CD14-positive monocyte (primary cell): ENCODE measurements around the gene RMND5A. TPM values are rescaled to one million over a fixed set of nuclear protein-coding genes. Genes with fewer than 3 reads are reported as not detected.

ENCODE experiments used
- DNase-seq, 3 donors: peaks; one replicate each; pipeline ENCODE4 v3.0.0-alpha.2; 2011 to 2022
- H2AFZ ChIP-seq: 2 replicates; pipeline ENCODE4 v1.6.0; 2012; ENCODE audit warnings: mild to moderate bottlenecking, low read depth, low read length, inconsistent platforms; ENCODE audit not compliant: insufficient read depth, poor library complexity, severe bottlenecking
- H3K27ac ChIP-seq, 2 donors: 1 replicate in 1 of 2; 2 replicates in 1 of 2; pipeline ENCODE4 v1.5.1; 2012 to 2013; ENCODE audit warnings: low read length in 2 of 2, control low read depth in 1 of 2, inconsistent platforms in 1 of 2, low read depth in 1 of 2, mild to moderate bottlenecking in 1 of 2
- H3K27me3 ChIP-seq, 2 donors: one replicate each; pipeline versions ENCODE4 v1.6.0 to v1.6.1; 2011 to 2013; ENCODE audit warnings: low read length in 2 of 2; ENCODE audit not compliant: control insufficient read depth in 2 of 2, insufficient read depth in 2 of 2
- H3K36me3 ChIP-seq, 2 donors: replicated peaks in 1 of 2; 1 replicate in 1 of 2; 2 replicates in 1 of 2; pipeline versions ENCODE4 v1.5.1 to v1.6.1; 2012 to 2013; ENCODE audit warnings: low read length in 2 of 2, control low read depth in 1 of 2, inconsistent platforms in 1 of 2, mild to moderate bottlenecking in 1 of 2; ENCODE audit not compliant: insufficient read depth in 2 of 2, control insufficient read depth in 1 of 2
- H3K4me1 ChIP-seq, 2 donors: 1 replicate in 1 of 2; 2 replicates in 1 of 2; pipeline versions ENCODE4 v1.5.1 to v1.6.1; 2012 to 2013; ENCODE audit warnings: low read length in 2 of 2, control low read depth in 1 of 2, inconsistent platforms in 1 of 2, mild to moderate bottlenecking in 1 of 2, moderate library complexity in 1 of 2; ENCODE audit not compliant: insufficient read depth in 2 of 2, control insufficient read depth in 1 of 2
- H3K4me2 ChIP-seq: replicated peaks from 2 replicates; pipeline ENCODE3; 2012; ENCODE audit warnings: low read length, moderate library complexity, mild to moderate bottlenecking; ENCODE audit not compliant: poor library complexity, severe bottlenecking; ENCODE audit errors: extremely low read depth
- H3K4me3 ChIP-seq, 3 experiments: fragments of 200-600 bp in 1 of 3; sonication (generic) in 1 of 3; replicated peaks in 1 of 3; 1 replicate in 2 of 3; 2 replicates in 1 of 3; pipeline ENCODE4 v1.5.1; 2011 to 2013; ENCODE audit warnings: low read length in 3 of 3, mild to moderate bottlenecking in 3 of 3, control low read depth in 2 of 3, low read depth in 2 of 3, inconsistent platforms in 1 of 3, moderate library complexity in 1 of 3
- H3K79me2 ChIP-seq: 2 replicates; pipeline ENCODE4 v1.6.0; 2012; ENCODE audit warnings: mild to moderate bottlenecking, control low read depth, inconsistent platforms, low read length, moderate library complexity; ENCODE audit not compliant: insufficient read depth
- H3K9ac ChIP-seq: 2 replicates; pipeline ENCODE4 v1.6.0; 2017; ENCODE audit warnings: low read length, mild to moderate bottlenecking; ENCODE audit not compliant: insufficient read depth, poor library complexity, severe bottlenecking
- H3K9me3 ChIP-seq, 2 donors: replicated peaks in 1 of 2; 1 replicate in 1 of 2; 2 replicates in 1 of 2; pipeline versions ENCODE4 v1.5.1 to v1.6.1; 2012 to 2013; ENCODE audit warnings: low read length in 2 of 2, control low read depth in 1 of 2; ENCODE audit not compliant: control insufficient read depth in 1 of 2, insufficient read depth in 1 of 2
- H4K20me1 ChIP-seq: 2 replicates; pipeline ENCODE4 v1.6.0; 2012; ENCODE audit warnings: mild to moderate bottlenecking, low read length, control low read depth, moderate library complexity; ENCODE audit not compliant: insufficient read depth
- H3K27ac Mint-ChIP-seq, 7 donors: one replicate each; pipeline ENCODE4 v1.8.0; 2020; ENCODE audit warnings: mild to moderate bottlenecking in 7 of 7, mixed read lengths in 7 of 7, moderate library complexity in 6 of 7, inconsistent platforms in 2 of 7
- H3K27me3 Mint-ChIP-seq, 3 donors: one replicate each; pipeline ENCODE4 v1.8.0; 2021 to 2022; ENCODE audit warnings: low read depth in 3 of 3, mild to moderate bottlenecking in 3 of 3, mixed read lengths in 3 of 3, moderate library complexity in 3 of 3, inconsistent platforms in 1 of 3
- H3K36me3 Mint-ChIP-seq, 2 donors: one replicate each; pipeline ENCODE4 v1.8.0; 2020; ENCODE audit warnings: mixed read lengths in 2 of 2, inconsistent platforms in 1 of 2, mild to moderate bottlenecking in 1 of 2
- H3K4me1 Mint-ChIP-seq: one replicate; pipeline ENCODE4 v1.8.0; 2020; ENCODE audit warnings: mild to moderate bottlenecking, mixed read lengths
- H3K4me3 Mint-ChIP-seq, 2 donors: one replicate each; pipeline ENCODE4 v1.8.0; 2020; ENCODE audit warnings: mild to moderate bottlenecking in 2 of 2, mixed read lengths in 2 of 2, moderate library complexity in 1 of 2
- H3K9me3 Mint-ChIP-seq, 7 donors: one replicate each; pipeline ENCODE4 v1.8.0; 2020 to 2022; ENCODE audit warnings: mixed read lengths in 7 of 7, mild to moderate bottlenecking in 6 of 7, moderate library complexity in 6 of 7, inconsistent platforms in 2 of 7
- WGBS: methylation state at CpG from one replicate; pipeline ENCODE4 v1.1.5; 2013; ENCODE audit warnings: missing lambda C conversion rate; ENCODE audit not compliant: insufficient coverage; 5-methylcytosine and 5-hydroxymethylcytosine counted together
- intact Hi-C, 2 donors: fragments of 100-400 bp; cut with micrococcal nuclease; formaldehyde crosslinking; loops; one replicate each; pipeline versions ENCODE4 v1.15.0 to v1.15.1; 2023
- polyA plus RNA-seq, 3 donors: library from polyadenylated mRNA; depleted of rRNA in 1 of 3; unstranded in 2 of 3; stranded (reverse) in 1 of 3; fragments of 300-500 nt in 2 of 3; fragments of >200 nt in 1 of 3; fragmentation: Illumina TruSeq in 2 of 3; gene quantifications; 1 replicate in 2 of 3; 2 replicates in 1 of 3; pipeline ENCODE4 v1.2.3, GENCODE V29; 2012 to 2021
- TF ChIP-seq, protein P1 (sequence below): fragments of 200-600 bp; IDR thresholded peaks from one replicate; pipeline ENCODE4 v1.8.0; 2022; ENCODE audit warnings: antibody characterized with exemption, mild to moderate bottlenecking

RMND5A gene
- polyA plus RNA-seq, 3 donors: 18.5 to 20.3 (median 18.9) TPM

DNA sequence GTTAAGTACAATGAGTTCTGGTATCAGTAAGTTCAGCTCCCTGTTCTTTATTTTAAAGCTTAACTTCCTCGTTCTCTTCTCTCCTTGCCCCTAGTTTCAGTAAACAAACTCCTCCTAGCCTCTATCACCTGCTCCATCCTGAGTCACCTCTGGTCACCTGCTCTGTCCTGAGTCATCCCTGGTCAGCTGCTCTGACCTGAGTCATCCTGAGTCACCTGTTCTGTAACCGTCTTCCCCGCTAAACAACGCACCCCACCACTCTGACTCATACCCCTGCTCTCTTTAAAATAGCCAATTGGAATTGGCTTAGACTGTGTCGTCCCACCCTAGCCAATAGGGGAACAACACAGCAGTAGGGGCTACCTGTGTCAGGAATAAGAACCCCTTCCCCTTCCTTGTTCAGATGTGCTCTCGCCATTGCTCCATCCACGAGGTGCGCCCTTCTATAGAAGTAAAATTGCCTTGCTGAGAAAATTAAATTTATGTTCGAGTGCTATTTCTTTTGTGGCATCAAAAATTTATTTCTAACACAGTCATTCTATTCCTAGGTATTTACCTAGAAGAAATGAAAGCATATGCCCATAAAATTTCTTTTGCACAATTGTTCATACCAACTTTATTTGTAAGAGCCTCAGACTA is 24.9 kb upstream of the RMND5A start:
- H2AFZ ChIP-seq: no peak overlapping the region
- no peak overlapping the region for H3K27ac ChIP-seq
- 100% methylated on average over 2 of the region's 9 CpGs for WGBS
- no peak overlapping the region for H3K4me3 ChIP-seq
- H3K9me3 Mint-ChIP-seq: peaks cover 9 to 47% (median 34%) of the 10 kb centered on the region in 7 donors
- peaks cover 0 to 3% of the 10 kb centered on the region in 2 donors for H3K36me3 Mint-ChIP-seq
- H3K27ac Mint-ChIP-seq: no peak overlapping the region
- H3K36me3 ChIP-seq: no peaks in the 10 kb centered on the region
- peaks cover 25 to 27% of the 10 kb centered on the region in 2 donors for H3K9me3 ChIP-seq
- no peak overlapping the region for H3K9ac ChIP-seq
- no peak overlapping the region for H3K4me2 ChIP-seq
- H3K79me2 ChIP-seq: no peaks in the 10 kb centered on the region
- peaks cover 6 to 8% of the 10 kb centered on the region in 2 donors for H3K4me1 ChIP-seq
- TF ChIP-seq, protein P1, sequence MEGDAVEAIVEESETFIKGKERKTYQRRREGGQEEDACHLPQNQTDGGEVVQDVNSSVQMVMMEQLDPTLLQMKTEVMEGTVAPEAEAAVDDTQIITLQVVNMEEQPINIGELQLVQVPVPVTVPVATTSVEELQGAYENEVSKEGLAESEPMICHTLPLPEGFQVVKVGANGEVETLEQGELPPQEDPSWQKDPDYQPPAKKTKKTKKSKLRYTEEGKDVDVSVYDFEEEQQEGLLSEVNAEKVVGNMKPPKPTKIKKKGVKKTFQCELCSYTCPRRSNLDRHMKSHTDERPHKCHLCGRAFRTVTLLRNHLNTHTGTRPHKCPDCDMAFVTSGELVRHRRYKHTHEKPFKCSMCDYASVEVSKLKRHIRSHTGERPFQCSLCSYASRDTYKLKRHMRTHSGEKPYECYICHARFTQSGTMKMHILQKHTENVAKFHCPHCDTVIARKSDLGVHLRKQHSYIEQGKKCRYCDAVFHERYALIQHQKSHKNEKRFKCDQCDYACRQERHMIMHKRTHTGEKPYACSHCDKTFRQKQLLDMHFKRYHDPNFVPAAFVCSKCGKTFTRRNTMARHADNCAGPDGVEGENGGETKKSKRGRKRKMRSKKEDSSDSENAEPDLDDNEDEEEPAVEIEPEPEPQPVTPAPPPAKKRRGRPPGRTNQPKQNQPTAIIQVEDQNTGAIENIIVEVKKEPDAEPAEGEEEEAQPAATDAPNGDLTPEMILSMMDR: no peak
- DNase-seq: peak; percentile 2 to 42 (median 3)
- H4K20me1 ChIP-seq: no peaks in the 10 kb centered on the region
- H3K27me3 ChIP-seq: no peaks in the 10 kb centered on the region
- intact Hi-C loops: no loop called here
- peaks cover 0 to 2% (median 0%) of the 10 kb centered on the region in 3 donors for H3K27me3 Mint-ChIP-seq
- no peak overlapping the region for H3K4me3 Mint-ChIP-seq
- peaks cover 10% of the 10 kb centered on the region for H3K4me1 Mint-ChIP-seq

DNA sequence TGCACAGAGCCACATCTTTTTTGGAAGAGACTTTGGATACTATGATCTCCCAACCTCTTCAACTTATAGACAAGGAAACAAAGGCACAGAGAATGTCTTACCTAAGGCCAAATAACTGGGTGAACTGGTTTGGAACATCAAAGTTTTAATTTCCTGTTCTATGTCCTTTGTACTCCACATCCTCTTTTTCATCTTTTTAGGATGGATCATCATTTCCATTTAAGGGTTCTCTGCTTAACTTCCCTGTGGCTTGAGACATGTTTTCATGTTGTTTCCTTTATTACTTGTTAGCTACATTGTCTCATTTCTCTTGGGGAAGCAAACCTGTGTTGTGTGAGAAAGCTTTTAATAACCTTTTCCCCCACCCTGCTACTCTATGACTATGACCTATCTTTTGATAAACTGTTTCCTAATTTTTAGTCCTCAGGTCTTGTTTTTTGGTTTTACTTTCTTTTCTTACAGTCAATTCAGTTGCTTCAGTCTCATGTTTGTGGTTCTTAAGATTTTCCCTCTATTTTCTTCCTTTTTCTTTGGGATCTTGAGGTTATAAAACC is 22.5 kb upstream of the RMND5A start:
- Histone ChIP-seq H3K9me3 (peaks cover 15 to 23% of the 10 kb centered on the region in 2 donors), H2AFZ (peak overlapping the region; percentile 32), H4K20me1 (no peaks in the 10 kb centered on the region), H3K27me3 (no peaks in the 10 kb centered on the region), H3K36me3 (no peaks in the 10 kb centered on the region), H3K4me1 (peaks cover 6 to 8% of the 10 kb centered on the region in 2 donors), H3K4me3 (no peak overlapping the region), H3K79me2 (no peaks in the 10 kb centered on the region), H3K9ac (no peak overlapping the region), H3K4me2 (no peak overlapping the region), H3K27ac (peak overlapping the region in 1 of 2 donors; percentile 26)
- peaks cover 9 to 32% (median 27%) of the 10 kb centered on the region in 7 donors for H3K9me3 Mint-ChIP-seq
- H3K27me3 Mint-ChIP-seq: peaks cover 0 to 4% (median 0%) of the 10 kb centered on the region in 3 donors
- peak in 2 of 3 donors; percentile 13 to 15 for DNase-seq
- peaks cover 10% of the 10 kb centered on the region for H3K4me1 Mint-ChIP-seq
- intact Hi-C loops: no loop called here
- peaks cover 0 to 3% of the 10 kb centered on the region in 2 donors for H3K36me3 Mint-ChIP-seq
- H3K4me3 Mint-ChIP-seq: peak overlapping the region in 1 of 2 donors; percentile 62
- peak overlapping the region in 2 of 7 donors; percentile 0 to 5 for H3K27ac Mint-ChIP-seq
- TF ChIP-seq, protein P1: no peak
